Measurements from ENCODE around the gene DNAH2. TPM values are rescaled to one million over a fixed set of nuclear protein-coding genes. Genes with fewer than 3 reads are reported as not detected.

Gene DNAH2
- total and polyA plus RNA-seq, 9 of the 15 experiments (the other 6 are each of a cell fraction or from before 2014, with no cell fraction given) = 0.03 TPM; not detected in 8

- peak; percentile 88 to 93 for TF ChIP-seq MNT (conservative IDR thresholded peaks at IDR 0.05)
- peak; percentile 58 for TF ChIP-seq RBM22 (IDR thresholded peaks at IDR 0.05; ENCODE audit: low read depth, low read length, poor library complexity, severe bottlenecking)
- peak; percentile 59 for TF ChIP-seq ATF3 (IDR thresholded peaks at IDR 0.05)
- TF ChIP-seq ATF3 (CRISPR knock-in tag; conservative IDR thresholded peaks at IDR 0.05) = no peak
- TF ChIP-seq ZNF316 (IDR thresholded peaks at IDR 0.05) = no peak
- peak in 1 of 2 experiments; percentile 56; a peak in 1 of 3 replicates for TF ChIP-seq CBX3 (IDR thresholded peaks at IDR 0.05; ENCODE audit: borderline replicate concordance in 1 of 2, low read length in 2 of 2)
- no peak for TF ChIP-seq ZBTB9 (CRISPR knock-in tag; IDR thresholded peaks at IDR 0.05)
- TF ChIP-seq MTA2 (IDR thresholded peaks at IDR 0.05; ENCODE audit: low read depth) = no peak
- TF ChIP-seq ZNF695 (CRISPR knock-in tag; IDR thresholded peaks at IDR 0.05) = no peak
- peak; percentile 77 for TF ChIP-seq PRDM10 (IDR thresholded peaks at IDR 0.05; ENCODE audit: partially characterized antibody)
- TF ChIP-seq RAD21 (CRISPR knock-in tag; conservative IDR thresholded peaks at IDR 0.05 in 1 of 2, IDR thresholded peaks at IDR 0.05 in 1 of 2) = no peak
- peak; percentile 52; the same call in 1 of the 2 replicates for TF ChIP-seq TEAD4 (IDR thresholded peaks at IDR 0.05; ENCODE audit: low read length)
- no peak for TF ChIP-seq TEAD4 (CRISPR knock-in tag; IDR thresholded peaks at IDR 0.05; ENCODE audit: borderline replicate concordance)
- no peak for TF ChIP-seq CBFA2T3 (IDR thresholded peaks at IDR 0.05)
- TF ChIP-seq NCOR1 (IDR thresholded peaks at IDR 0.05) = no peak
- TF ChIP-seq NELFE (IDR thresholded peaks at IDR 0.05; ENCODE audit: insufficient read depth, insufficient read length) = no peak
- TF ChIP-seq SREBF1 (IDR thresholded peaks at IDR 0.05; ENCODE audit: borderline replicate concordance, low read depth, low read length) = 0 out of 2 replicates have a peak, but pooled peaks have one; percentile 11
- peak; percentile 94 for TF ChIP-seq MAX (CRISPR knock-in tag; IDR thresholded peaks at IDR 0.05)
These were observed 30.3 kb upstream of the DNAH2 start, which contains the start of gene TP53 (continued) for GRCh38 chr17:7687072-7687907.

Measured in K562 (cell line).